HG02763 (cell line): ENCODE results near the gene WDR19.

Experiments used
- ATAC-seq: cut with Tn5 transposase; IDR thresholded peaks from one replicate; pipeline ENCODE4 v1.9.1; 2021; ENCODE audit warnings: mild to moderate bottlenecking, moderate library complexity; ENCODE audit not compliant: unreplicated experiment

Gene WDR19

DNA sequence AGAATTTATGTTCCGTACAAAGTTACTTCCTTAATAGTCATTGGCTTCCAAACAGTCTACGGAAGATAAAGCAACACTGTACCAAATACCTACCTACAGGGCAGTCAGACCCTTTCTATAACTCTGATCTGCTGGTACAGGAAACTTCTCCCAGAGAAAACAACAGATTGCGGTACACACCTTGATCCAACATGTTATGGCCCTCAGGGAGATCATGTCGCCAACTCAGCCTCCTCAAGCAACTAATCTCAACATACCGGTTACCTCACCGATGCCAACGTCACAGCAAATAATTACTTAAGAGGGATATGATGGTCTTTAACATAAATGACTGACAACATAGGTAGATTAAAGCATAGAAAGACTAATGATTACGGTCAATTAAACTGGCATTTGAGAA, 113.5 kb downstream of the WDR19 start:
- ATAC-seq, result no peak

DNA sequence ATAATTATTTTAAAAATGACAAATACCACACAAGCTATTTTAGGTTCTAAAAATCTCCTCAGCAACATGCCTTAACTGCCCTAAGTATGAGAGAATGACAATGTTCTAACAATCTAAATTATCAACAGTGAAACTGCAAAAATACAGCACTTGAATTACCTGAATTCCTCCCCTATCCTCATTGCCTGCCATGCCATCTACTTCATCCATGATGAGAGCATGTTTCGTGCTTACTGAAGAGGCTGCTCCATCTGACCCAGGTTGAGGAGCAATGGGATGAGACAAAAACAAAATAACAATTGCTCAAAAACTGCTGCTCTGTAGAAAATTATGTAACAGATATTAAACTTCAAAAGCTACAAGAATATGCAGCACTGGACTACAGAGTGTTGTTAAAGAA, 120.6 kb downstream of the WDR19 start:
- ATAC-seq, result no peak

DNA sequence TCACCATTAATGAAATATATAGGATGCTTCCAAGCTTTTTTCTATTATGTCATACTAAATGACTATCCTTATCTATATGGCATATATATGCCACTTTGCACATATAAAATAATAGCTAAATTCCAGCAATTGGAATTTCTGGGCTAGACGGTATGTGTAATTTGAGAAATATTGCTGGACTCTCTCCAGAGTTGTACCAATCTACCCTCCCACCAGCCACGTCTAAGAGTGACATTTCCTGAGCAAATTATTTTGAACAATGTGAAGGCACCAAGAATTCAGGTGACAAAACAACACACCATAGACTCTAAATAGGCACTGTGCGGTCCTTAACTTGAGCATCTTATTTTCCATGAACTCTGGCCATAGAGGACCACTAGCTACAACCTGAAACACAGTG, 121.5 kb downstream of the WDR19 start:
- no peak for ATAC-seq

DNA sequence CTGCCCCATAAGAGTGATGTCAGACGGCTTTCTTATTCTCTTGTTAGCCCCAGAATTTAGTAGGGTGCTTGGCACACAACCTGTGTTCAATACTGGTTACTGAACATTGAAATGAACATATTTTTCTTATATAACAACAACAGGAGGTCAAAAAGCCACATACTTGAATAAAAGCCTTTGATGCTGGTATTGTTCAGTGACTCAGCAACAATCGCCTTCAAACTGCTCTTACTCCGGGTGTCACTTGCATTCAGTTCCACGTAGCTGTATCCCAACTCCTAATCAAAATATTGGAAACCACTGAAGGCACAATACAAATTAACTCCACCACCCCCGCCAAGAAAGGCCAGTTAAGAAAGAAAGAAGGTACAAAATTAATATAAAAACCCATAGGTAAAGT, 122.3 kb downstream of the WDR19 start:
- no peak for ATAC-seq

DNA sequence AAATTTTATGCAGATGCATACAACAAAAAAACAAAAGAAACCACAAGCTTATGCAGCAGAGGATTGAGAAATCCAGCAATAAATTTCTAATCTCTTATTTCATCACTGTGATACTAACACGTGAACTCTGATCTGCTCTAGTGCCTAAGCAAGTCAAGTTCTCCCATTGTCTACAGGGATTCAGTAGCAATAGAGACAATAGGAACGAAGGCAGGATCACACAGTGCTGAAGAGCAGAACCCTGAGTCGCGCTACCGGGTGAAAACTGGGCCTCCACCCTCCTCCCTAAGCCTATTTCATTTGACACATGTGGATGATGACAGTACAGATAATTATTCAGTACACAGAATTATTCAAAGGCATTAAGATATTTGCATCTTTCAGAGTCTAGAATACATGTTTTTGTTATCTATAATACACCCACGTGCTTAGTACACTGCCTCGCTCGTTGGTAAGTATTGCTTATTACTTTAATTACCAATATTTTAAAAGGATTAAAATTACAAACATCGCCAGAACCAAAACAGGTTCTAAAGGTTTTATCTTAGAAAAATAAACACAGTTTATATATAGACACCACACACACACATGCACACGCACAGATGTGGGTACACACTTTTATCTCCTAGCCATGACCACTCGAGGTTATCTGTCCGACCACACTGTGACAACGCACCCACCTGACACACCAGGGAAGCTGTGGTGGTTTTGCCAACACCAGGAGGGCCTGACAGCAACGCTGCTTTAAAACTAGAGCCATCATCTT, 123.8 kb downstream of the WDR19 start:
- no peak for ATAC-seq

DNA sequence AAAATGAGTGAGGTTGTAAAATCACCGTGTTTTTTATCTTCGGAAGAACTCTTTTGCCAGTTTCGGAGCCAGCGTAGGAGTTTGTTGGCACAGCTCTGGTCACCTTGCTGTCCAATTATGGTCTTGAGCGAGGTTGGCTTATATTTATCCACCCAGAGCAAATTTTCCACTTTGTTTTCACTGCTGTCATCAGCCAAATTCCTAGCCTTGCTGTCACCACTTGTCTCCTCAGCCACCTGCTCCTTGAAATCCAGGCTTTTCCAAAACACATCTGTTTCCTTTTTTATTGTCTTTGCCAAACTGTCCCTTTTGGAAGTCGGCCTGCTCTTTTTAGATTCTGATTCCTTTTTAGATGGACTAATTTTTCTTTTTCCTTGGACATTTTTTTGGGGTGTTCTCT, 126.3 kb downstream of the WDR19 start:
- ATAC-seq, result no peak

DNA sequence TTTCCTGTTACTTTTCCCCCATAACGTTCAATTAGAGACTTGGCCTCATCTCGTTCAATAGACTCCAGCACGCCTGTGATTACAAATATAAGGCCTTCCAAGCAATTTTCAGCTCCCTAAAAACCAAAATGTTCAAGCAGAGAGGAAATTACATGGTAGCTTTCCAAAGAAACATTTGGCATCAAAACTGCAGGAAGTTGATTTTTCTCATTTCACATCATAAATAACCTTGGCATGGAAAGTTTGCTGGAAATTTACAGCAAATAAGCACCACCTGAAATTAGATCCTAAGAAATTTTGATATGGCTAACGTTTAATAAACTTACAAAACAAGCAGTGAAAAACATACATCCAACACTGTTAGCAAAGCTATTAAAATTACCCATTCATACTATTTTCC, 130.5 kb downstream of the WDR19 start:
- ATAC-seq, result no peak

DNA sequence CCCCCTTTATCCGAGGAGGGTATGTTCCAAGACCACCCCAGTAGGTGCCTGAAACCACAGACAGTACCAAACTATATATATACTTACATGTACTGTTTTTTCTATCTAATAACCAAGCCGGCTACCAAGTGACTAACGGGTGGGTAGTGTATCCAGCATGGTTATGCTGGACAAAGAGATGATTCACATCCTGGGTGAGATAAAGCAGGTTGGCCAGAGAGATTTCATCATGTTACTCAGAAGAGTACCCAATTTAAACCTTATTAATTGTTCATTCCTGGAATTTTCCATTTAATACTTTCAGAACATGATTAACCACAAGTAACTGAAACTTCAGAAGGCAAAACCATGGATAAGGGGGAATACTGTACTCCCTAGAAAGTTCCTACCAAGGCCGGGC, 137.3 kb downstream of the WDR19 start:
- ATAC-seq, result no peak

DNA sequence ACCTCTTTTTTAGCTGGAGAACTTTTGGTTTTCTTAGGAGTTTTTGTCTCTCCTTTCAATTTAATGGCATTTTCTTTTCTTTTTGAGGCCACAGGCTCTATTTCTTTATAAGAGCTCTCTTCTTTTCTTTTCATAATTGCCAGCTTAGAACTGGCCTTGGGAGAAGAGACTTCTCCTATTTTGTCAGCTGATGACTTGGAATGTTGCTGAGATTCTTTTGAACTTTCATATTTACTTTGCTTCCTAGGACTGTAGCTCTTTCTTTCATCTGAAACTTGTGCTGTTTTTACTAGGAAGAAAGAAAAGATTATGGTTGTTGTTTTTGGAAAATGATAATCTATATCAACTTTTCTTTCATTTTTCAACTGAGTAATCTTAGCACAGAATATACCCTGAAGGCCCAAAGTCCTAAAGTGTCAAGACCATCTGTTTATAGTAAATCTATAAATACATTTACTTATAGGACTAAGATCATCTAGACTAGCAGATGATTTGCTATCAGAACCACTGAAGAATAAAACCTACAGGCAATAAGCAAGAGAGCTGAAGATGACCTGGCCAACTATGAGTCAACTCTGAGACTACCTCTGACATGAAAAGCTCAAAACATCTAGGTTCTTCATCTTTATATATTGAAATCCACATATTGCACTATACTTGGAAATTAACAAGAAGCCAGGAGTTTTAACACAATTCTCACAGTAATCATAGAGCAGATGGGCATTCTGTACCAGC, 138.2 kb downstream of the WDR19 start:
- no peak for ATAC-seq

DNA sequence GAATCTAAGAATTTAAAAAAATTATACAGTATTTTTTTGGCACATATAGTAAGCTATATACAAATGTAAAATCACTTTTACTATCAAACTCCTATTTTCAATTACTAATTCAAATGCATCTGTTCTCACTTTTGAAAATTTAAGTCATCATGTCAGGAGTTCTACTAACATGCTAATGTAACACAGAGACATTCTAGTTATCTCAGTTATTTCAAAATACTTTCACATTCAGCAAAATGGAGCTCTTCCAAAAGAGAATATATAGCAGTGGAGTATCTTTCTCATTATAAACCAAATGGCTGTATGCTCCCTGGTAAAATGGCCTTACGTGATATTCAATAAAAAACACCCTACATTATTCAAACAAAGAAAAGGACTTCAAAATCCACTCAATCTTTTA, 141.5 kb downstream of the WDR19 start:
- ATAC-seq, result no peak

DNA sequence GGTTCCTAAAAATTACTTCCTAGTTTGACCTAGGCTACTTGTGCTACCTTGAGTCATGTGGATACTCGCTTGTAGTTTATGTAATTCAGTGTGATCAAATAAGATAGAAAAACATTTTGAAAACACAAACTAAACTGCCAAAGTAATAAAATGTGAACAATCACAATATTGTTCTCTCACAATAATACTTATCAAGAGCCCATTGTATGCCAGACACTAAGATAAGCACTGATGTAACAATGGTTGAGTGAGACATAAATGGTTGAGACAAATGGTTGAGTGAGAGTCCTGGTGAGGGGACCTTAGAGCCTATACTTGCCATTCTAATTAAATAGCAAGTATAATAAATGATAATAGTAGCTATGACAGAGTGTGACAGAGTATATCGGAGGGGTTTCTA, 142.1 kb downstream of the WDR19 start:
- no peak for ATAC-seq

DNA sequence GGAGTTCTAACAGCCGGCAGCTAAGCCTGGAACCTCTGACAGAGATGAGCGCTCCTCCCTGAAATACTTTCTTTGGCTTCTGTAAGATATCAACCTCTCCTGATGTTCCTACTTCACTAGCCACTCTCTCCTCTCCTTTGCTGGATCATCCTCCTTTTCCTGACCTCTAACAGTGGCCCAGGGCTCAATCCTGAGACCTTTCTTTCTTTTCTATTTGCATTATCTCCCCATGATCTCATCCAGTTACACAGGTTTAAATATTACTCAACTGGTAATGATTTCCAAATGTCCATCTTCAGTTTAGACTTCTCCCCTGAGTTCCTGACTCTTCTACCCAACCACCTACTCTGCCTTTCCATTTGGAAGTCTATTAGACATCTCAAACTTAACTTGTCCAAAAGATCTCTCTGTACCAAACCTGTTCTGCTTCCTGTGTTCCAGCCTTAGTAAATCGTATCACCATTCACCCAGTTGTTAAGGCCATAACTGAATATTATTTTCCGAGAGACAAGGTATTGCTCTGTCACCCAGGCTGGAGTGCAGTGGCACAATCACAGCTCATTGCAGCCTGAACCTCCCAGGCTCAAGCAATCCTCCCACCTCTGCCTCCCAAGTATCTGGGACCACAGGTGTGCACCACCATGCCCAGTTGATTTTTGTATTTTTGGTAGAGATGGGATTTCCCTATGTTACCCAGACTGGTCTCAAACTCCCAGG, 142.7 kb downstream of the WDR19 start:
- ATAC-seq, result no peak

DNA sequence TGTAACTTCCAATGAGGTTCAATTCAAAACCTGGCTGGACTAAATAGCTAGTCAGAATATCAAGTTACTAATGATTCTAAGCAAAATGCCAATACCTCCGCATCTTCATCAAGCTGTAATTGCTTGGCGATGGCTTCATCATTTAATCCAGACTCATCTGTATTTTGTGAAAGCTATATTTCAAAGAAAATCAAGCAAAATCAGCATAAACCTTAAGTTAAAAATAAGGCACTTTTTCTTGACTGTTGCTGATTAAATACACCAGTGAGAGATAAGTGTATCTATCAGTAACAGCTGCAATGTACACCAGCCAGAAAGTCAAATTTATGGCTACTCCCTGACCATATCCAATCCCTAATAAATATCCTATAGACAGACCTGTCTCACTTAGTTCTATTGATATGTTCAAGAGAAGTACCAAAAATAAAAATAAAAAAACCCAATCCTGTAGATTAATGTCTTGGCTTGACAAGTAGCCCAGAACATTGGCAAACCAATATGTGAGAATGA, 144.2 kb downstream of the WDR19 start:
- no peak for ATAC-seq

DNA sequence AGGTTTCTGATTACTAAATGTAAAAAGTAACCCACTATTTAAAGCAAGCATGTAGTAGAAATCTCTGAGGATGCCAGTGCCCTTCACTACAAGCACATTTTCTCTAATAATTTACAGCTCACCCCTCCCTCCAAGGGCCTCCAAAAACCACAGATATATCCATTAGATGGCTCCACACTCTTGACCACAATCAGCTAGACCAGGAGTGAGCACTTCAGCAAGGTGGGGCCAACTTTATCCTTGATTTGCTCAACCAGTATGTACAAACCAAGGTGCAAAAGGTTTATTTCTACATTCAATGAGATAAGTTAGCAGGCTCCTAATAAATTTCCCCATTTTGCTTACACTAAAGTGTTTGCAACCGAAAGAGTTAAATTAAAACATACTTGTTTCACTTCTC, 148.0 kb downstream of the WDR19 start:
- no peak for ATAC-seq

DNA sequence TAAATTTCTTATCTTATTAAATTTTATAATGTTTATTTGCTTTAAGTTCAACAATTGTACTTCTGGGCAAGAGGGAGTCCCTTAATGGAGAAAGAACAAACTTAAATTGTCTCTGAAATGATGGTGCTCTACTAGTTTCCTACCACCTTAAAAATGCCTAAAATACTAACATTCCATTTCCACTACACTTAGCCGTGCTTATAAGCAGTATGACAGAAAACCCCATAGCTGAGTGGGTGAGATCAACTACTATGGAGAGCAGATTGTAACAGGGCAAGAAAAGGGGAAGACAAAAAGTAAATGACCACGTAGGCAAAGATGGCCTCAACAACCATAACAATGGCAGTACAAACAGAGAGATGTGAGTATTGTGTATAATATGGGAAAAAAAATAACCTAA, 148.9 kb downstream of the WDR19 start:
- ATAC-seq, result no peak
